Measurements from ENCODE around the gene KCNAB1.
"Not testable (repeated sequence)": the region's sequence is repeated elsewhere in the genome, so short reads cannot be mapped to it uniquely, and the experiment has no call there.

The KCNAB1 gene

GRCh38 chr3:156563900-156564682, 443.7 kb downstream of the KCNAB1 start:
- DNase-seq (ENCODE audit: low spot score), result no peak

- not testable (repeated sequence) for DNase-seq (ENCODE audit: low spot score)
These were observed 448.6 kb downstream of the KCNAB1 start for GRCh38 chr3:156569016-156569415.

GRCh38 chr3:156569881-156570280, 449.5 kb downstream of the KCNAB1 start:
- DNase-seq (ENCODE audit: low spot score), result not testable (repeated sequence)

GRCh38 chr3:156575641-156576040, 455.3 kb downstream of the KCNAB1 start:
- no peak for DNase-seq (ENCODE audit: low spot score)

- no peak for DNase-seq (ENCODE audit: low spot score)
These were observed 455.7 kb downstream of the KCNAB1 start for GRCh38 chr3:156576051-156576450.

- no peak for DNase-seq (ENCODE audit: low spot score)
These were observed 456.4 kb downstream of the KCNAB1 start for GRCh38 chr3:156576651-156577348.

- DNase-seq (ENCODE audit: low spot score), result no peak
These were observed 457.4 kb downstream of the KCNAB1 start for GRCh38 chr3:156577736-156578135.

- no peak for DNase-seq (ENCODE audit: low spot score)
These were observed 459.1 kb downstream of the KCNAB1 start for GRCh38 chr3:156579427-156579851.

GRCh38 chr3:156581033-156581432, 460.7 kb downstream of the KCNAB1 start:
- no peak for DNase-seq (ENCODE audit: low spot score)

GRCh38 chr3:156581954-156582353, 461.6 kb downstream of the KCNAB1 start:
- DNase-seq (ENCODE audit: low spot score), result no peak

- DNase-seq (ENCODE audit: low spot score), result no peak
These were observed 462.3 kb downstream of the KCNAB1 start for GRCh38 chr3:156582532-156583183.

GRCh38 chr3:156583469-156583868, 463.1 kb downstream of the KCNAB1 start:
- no peak for DNase-seq (ENCODE audit: low spot score)

GRCh38 chr3:156586905-156587759, 466.8 kb downstream of the KCNAB1 start:
- DNase-seq (ENCODE audit: low spot score), result no peak

GRCh38 chr3:156587760-156588069, 467.3 kb downstream of the KCNAB1 start:
- no peak for DNase-seq (ENCODE audit: low spot score)

Measured in SK-N-DZ (cell line).